SK-N-SH (cell line): ENCODE results near the gene GPN3. TPM values are rescaled to one million over a fixed set of nuclear protein-coding genes. Genes with fewer than 3 reads are reported as not detected.
"Not testable (repeated sequence)": the region's sequence is repeated elsewhere in the genome, so short reads cannot be mapped to it uniquely, and the experiment has no call there.

Source experiments
- CTCF ChIA-PET: fragments of 300-600, 350-600 bp; formaldehyde crosslinking; extraction: SDS; loops from one replicate; lab custom pipeline; 2021; lab: Yijun Ruan, JAX
- POLR2A ChIA-PET: fragments of 350-600 bp; sonication (Branson Sonifier 250); formaldehyde crosslinking; extraction: SDS; loops from one replicate; lab custom pipeline; 2020; ENCODE audit warnings: antibody characterized with exemption, inconsistent platforms; lab: Yijun Ruan, JAX
- DNase-seq: peaks from one replicate; pipeline ENCODE4 v3.0.0; 2012
- H2AFZ ChIP-seq: fragments of 200-600 bp; sonication (generic); 2 replicates; pipeline ENCODE4 v1.8.1; 2016; ENCODE audit warnings: antibody characterized with exemption, mild to moderate bottlenecking, low read depth
- H3F3A ChIP-seq: fragments of 200-600 bp; sonication (generic); replicated peaks from 2 replicates; pipeline ENCODE3; 2016; ENCODE audit warnings: antibody characterized with exemption, mild to moderate bottlenecking; ENCODE audit not compliant: insufficient read depth
- H3K27ac ChIP-seq, 2 experiments: fragments of 200-500 bp in 1 of 2; fragments of 200-600 bp in 1 of 2; sonication (Bioruptor generic) in 1 of 2; sonication (generic), shearing (Covaris generic) in 1 of 2; 2 replicates each; pipeline versions ENCODE4 v1.5.1 to v1.6.1; 2014 to 2016; ENCODE audit warnings: low read depth in 2 of 2, inconsistent platforms in 1 of 2, low read length in 1 of 2, mild to moderate bottlenecking in 1 of 2, mixed read lengths in 1 of 2
- H3K27me3 ChIP-seq: fragments of 200-600 bp; sonication (generic), shearing (Covaris generic); 2 replicates; pipeline ENCODE4 v1.6.1; 2016; ENCODE audit warnings: mixed run types; ENCODE audit not compliant: insufficient read depth
- H3K36me3 ChIP-seq, 2 experiments: fragments of 200-500 bp in 1 of 2; fragments of 200-600 bp in 1 of 2; sonication (Bioruptor generic) in 1 of 2; sonication (generic) in 1 of 2; replicated peaks in 1 of 2; 2 replicates each; pipeline versions ENCODE3 to v1.5.1; 2014 to 2016; ENCODE audit warnings: low read length in 1 of 2, mild to moderate bottlenecking in 1 of 2; ENCODE audit not compliant: insufficient read depth in 2 of 2, control insufficient read depth in 1 of 2
- H3K4me1 ChIP-seq, 2 experiments: fragments of 200-500 bp in 1 of 2; fragments of 200-600 bp in 1 of 2; sonication (Bioruptor generic) in 1 of 2; sonication (generic), shearing (Covaris generic) in 1 of 2; 2 replicates each; pipeline versions ENCODE4 v1.5.1 to v1.6.1; 2014 to 2016; ENCODE audit warnings: low read depth in 1 of 2, low read length in 1 of 2, mixed run types in 1 of 2; ENCODE audit not compliant: insufficient read depth in 2 of 2, control insufficient read depth in 1 of 2
- H3K4me2 ChIP-seq: fragments of 200-600 bp; sonication (generic), shearing (Covaris generic); 2 replicates; pipeline ENCODE4 v1.6.1; 2017; ENCODE audit warnings: mixed run types
- H3K4me3 ChIP-seq, 2 experiments: fragments of 200-500 bp in 1 of 2; fragments of 200-600 bp in 1 of 2; sonication (Bioruptor generic) in 1 of 2; sonication (generic), shearing (Covaris generic) in 1 of 2; 2 replicates each; pipeline versions ENCODE4 v1.5.1 to v1.8.1; 2014 to 2016; ENCODE audit warnings: low read depth in 2 of 2, inconsistent platforms in 1 of 2, low read length in 1 of 2, mild to moderate bottlenecking in 1 of 2, mixed read lengths in 1 of 2, moderate library complexity in 1 of 2
- H3K79me2 ChIP-seq: fragments of 200-600 bp; sonication (generic); 2 replicates; pipeline ENCODE4 v1.8.1; 2017; ENCODE audit warnings: mild to moderate bottlenecking; ENCODE audit not compliant: insufficient read depth
- H3K9ac ChIP-seq: fragments of 200-600 bp; sonication (generic); 2 replicates; pipeline ENCODE4 v1.6.1; 2017; ENCODE audit warnings: mixed run types
- H3K9me2 ChIP-seq: fragments of 200-600 bp; sonication (generic); 2 replicates; pipeline ENCODE4 v1.6.1; 2017; ENCODE audit warnings: mixed run types
- H3K9me3 ChIP-seq: fragments of 200-600 bp; sonication (generic); 2 replicates; pipeline ENCODE4 v1.6.1; 2017; ENCODE audit warnings: mixed run types, mild to moderate bottlenecking, moderate library complexity
- H4K20me1 ChIP-seq: fragments of 200-600 bp; sonication (generic); 2 replicates; pipeline ENCODE4 v1.6.1; 2017; ENCODE audit warnings: mild to moderate bottlenecking, mixed run types; ENCODE audit not compliant: insufficient read depth
- CHD2 ChIP-seq: fragments of 150-350 bp; IDR thresholded peaks from 2 replicates; pipeline ENCODE4 v1.6.1; 2018; ENCODE audit warnings: low read length; ENCODE audit not compliant: partially characterized antibody
- CTCF ChIP-seq: fragments of 200-600 bp; sonication (generic); IDR thresholded peaks from 2 replicates; pipeline ENCODE4 v1.6.1; 2017; ENCODE audit warnings: antibody characterized with exemption, mild to moderate bottlenecking, moderate library complexity
- EZH2phosphoT487 ChIP-seq: fragments of 200-600 bp; sonication (generic); IDR thresholded peaks from 2 replicates; pipeline ENCODE4 v1.6.1; 2017; ENCODE audit warnings: low read depth, mixed run types, mild to moderate bottlenecking, antibody characterized with exemption, moderate library complexity, borderline replicate concordance
- FOXM1 ChIP-seq: IDR thresholded peaks from 2 replicates; pipeline ENCODE4 v1.4.0; 2012; ENCODE audit warnings: low read depth, mild to moderate bottlenecking
- JUND ChIP-seq: IDR thresholded peaks from 2 replicates; pipeline ENCODE4 v1.4.0; 2012
- MXI1 ChIP-seq: IDR thresholded peaks from 2 replicates; pipeline ENCODE4 v1.6.1; 2012; ENCODE audit warnings: mild to moderate bottlenecking, low read depth, low read length, improper control_type of control experiment
- NFIC ChIP-seq: IDR thresholded peaks from 2 replicates; pipeline ENCODE4 v1.4.0; 2012; ENCODE audit warnings: borderline replicate concordance
- NRF1 ChIP-seq: IDR thresholded peaks from 2 replicates; pipeline ENCODE4 v1.6.1; 2012; ENCODE audit warnings: low read depth, mild to moderate bottlenecking, low read length
- PBX3 ChIP-seq: IDR thresholded peaks from 2 replicates; pipeline ENCODE4; 2012
- RAD21 ChIP-seq: IDR thresholded peaks from 2 replicates; pipeline ENCODE4 v1.6.1; 2012; ENCODE audit warnings: mild to moderate bottlenecking, low read length
- RCOR1 ChIP-seq: fragments of 150-350 bp; IDR thresholded peaks from 2 replicates; pipeline ENCODE4 v1.6.1; 2017; ENCODE audit warnings: antibody characterized with exemption, low read length
- RFX5 ChIP-seq: IDR thresholded peaks from 2 replicates; pipeline ENCODE4 v1.6.1; 2012; ENCODE audit warnings: mild to moderate bottlenecking, improper control_type of control experiment, low read length
- RXRA ChIP-seq: IDR thresholded peaks from 2 replicates; pipeline ENCODE4 v1.4.0; 2012; ENCODE audit warnings: low read depth, mild to moderate bottlenecking, borderline replicate concordance
- SIN3A ChIP-seq: IDR thresholded peaks from 2 replicates; pipeline ENCODE4 v1.6.1; 2012; ENCODE audit warnings: low read depth, mild to moderate bottlenecking, low read length, moderate library complexity, borderline replicate concordance
- SMC3 ChIP-seq: IDR thresholded peaks from 2 replicates; pipeline ENCODE4 v1.6.1; 2012; ENCODE audit warnings: low read depth, low read length, improper control_type of control experiment
- USF1 ChIP-seq: IDR thresholded peaks from 2 replicates; pipeline ENCODE4 v1.4.0; 2012; ENCODE audit warnings: low read depth, borderline replicate concordance
- WGBS: methylation state at CpG from one replicate; pipeline ENCODE4 v1.1.6; 2017; ENCODE audit warnings: low lambda C conversion rate; 5-methylcytosine and 5-hydroxymethylcytosine counted together
- polyA plus RNA-seq, 3 experiments: library from polyadenylated mRNA; depleted of rRNA; stranded (reverse); fragments of >200 nt; gene quantifications; 2 replicates each; pipeline ENCODE4 v1.2.3, GENCODE V29; 2012

The GPN3 gene
- polyA plus RNA-seq, 1 of the 3 experiments (the other 2 are of a cell fraction): 21.6 TPM

- Histone ChIP-seq H3F3A (peaks cover 58% of the 10 kb centered on the region), H2AFZ (no peak overlapping the region), H3K27me3 (no peaks in the 10 kb centered on the region), H3K9me3 (no peaks in the 10 kb centered on the region), H3K9me2 (no peaks in the 10 kb centered on the region), H3K4me1 (0 out of 4 replicates have a peak, but pooled peaks cover 0 to 3% of the 10 kb centered on the region in 2 experiments), H3K27ac (peak overlapping the region in 1 of 2 experiments; percentile 52; a peak in 1 of 4 replicates), H4K20me1 (no peaks in the 10 kb centered on the region), H3K9ac (no peak overlapping the region), H3K4me2 (no peak overlapping the region), H3K4me3 (no peak overlapping the region), H3K79me2 (peaks cover 18% of the 10 kb centered on the region; the same call in 1 of the 2 replicates), H3K36me3 (peaks cover 30 to 53% of the 10 kb centered on the region in 2 experiments)
- POLR2A ChIA-PET: no interaction called here
- 50% methylated on average over 2 of the region's 2 CpGs for WGBS
- TF ChIP-seq NRF1 (no peak), PBX3 (peak; percentile 23; the same call in 1 of the 2 replicates), FOXM1 (0 out of 2 replicates have a peak, but pooled peaks have one; percentile 22)
- CTCF ChIA-PET: no interaction called here
- DNase-seq: no peak
Measured at GRCh38 chr12:110436231-110436630, 31.8 kb downstream of the GPN3 start.

GRCh38 chr12:110431957-110432587 lies 36.0 kb downstream of the GPN3 start:
- Histone ChIP-seq H3K9me3 (no peaks in the 10 kb centered on the region), H3K36me3 (peaks cover 14 to 21% of the 10 kb centered on the region in 2 experiments), H3K79me2 (no peaks in the 10 kb centered on the region), H3K9me2 (no peaks in the 10 kb centered on the region), H3K4me3 (peak overlapping the region in 1 of 2 experiments; percentile 40; a peak in 2 of 4 replicates), H3K27me3 (no peaks in the 10 kb centered on the region), H3K4me2 (no peak overlapping the region), H3F3A (peaks cover 34% of the 10 kb centered on the region), H3K9ac (no peak overlapping the region), H3K27ac (no peak overlapping the region), H2AFZ (0 out of 2 replicates have a peak overlapping the region, but pooled peaks have one; percentile 87), H4K20me1 (no peaks in the 10 kb centered on the region), H3K4me1 (0 out of 4 replicates have a peak, but pooled peaks cover 0 to 1% of the 10 kb centered on the region in 2 experiments)
- WGBS: 74% methylated on average over 12 of the region's 12 CpGs
- POLR2A ChIA-PET: interaction anchor here (1.3 to 1.5 kb wide), 2 partner anchors 17 to 18 kb away, joined by 4 to 6 read pairs; partner anchors contain the start of gene ARPC3
- CTCF ChIA-PET: interaction anchor here (0.6 to 2.9 kb wide), 48 partner anchors 10 to 1936 kb away, joined by 3 to 35 read pairs (median 5); partner anchors contain the start of genes ANAPC7, ARPC3 and ATP2A2
- DNase-seq: no peak
- no peak for TF ChIP-seq RFX5
- no peak for TF ChIP-seq MXI1
- TF ChIP-seq RCOR1: no peak
- no peak for TF ChIP-seq USF1
- no peak for TF ChIP-seq PBX3
- no peak for TF ChIP-seq EZH2phosphoT487
- TF ChIP-seq RXRA: no peak
- TF ChIP-seq CHD2: no peak
- no peak for TF ChIP-seq NFIC
- TF ChIP-seq SMC3: no peak
- TF ChIP-seq RAD21: no peak
- no peak for TF ChIP-seq SIN3A
- TF ChIP-seq CTCF: no peak
- no peak for TF ChIP-seq JUND
- TF ChIP-seq, all 33 proteins: peak for 0

- H4K20me1 ChIP-seq, H3K9ac ChIP-seq, H3K27ac ChIP-seq, H3K27me3 ChIP-seq, H3K4me2 ChIP-seq, H3K4me3 ChIP-seq, H3K36me3 ChIP-seq, H2AFZ ChIP-seq, H3K4me1 ChIP-seq, DNase-seq, H3K79me2 ChIP-seq, H3K9me2 ChIP-seq, H3K9me3 ChIP-seq, POLR2A ChIA-PET: not testable (repeated sequence)
- 99% methylated on average over 15 of the region's 15 CpGs for WGBS
- CTCF ChIA-PET: interaction anchor here (0.7 to 2.9 kb wide), 2 partner anchors 39 to 327 kb away, joined by 3 to 35 read pairs; partner anchors contain the start of gene FAM216A
- peaks cover 15% of the 10 kb centered on the region for H3F3A ChIP-seq
Measured at GRCh38 chr12:110429676-110430075, 38.4 kb downstream of the GPN3 start.
